ENCODE data around the gene ADAMTS3.

The ADAMTS3 gene

GRCh38 chr4:72394012-72394663 is 174.9 kb downstream of the ADAMTS3 start:
- no peak for DNase-seq

GRCh38 chr4:72391281-72391680 is 177.7 kb downstream of the ADAMTS3 start:
- DNase-seq = no peak

- DNase-seq = no peak
Measured at GRCh38 chr4:72390409-72390808, 178.6 kb downstream of the ADAMTS3 start.

- DNase-seq = no peak
Measured at GRCh38 chr4:72388521-72388920, 180.5 kb downstream of the ADAMTS3 start.

- DNase-seq = no peak
Measured at GRCh38 chr4:72387959-72388358, 181.1 kb downstream of the ADAMTS3 start.

GRCh38 chr4:72383439-72383838 is 185.6 kb downstream of the ADAMTS3 start:
- DNase-seq = no peak

- DNase-seq = no peak
Measured at GRCh38 chr4:72378901-72379300, 190.1 kb downstream of the ADAMTS3 start.

- DNase-seq = no peak
Measured at GRCh38 chr4:72377491-72378194, 191.4 kb downstream of the ADAMTS3 start.

GRCh38 chr4:72376901-72377300 is 192.1 kb downstream of the ADAMTS3 start:
- DNase-seq = no peak

GRCh38 chr4:72375073-72375736 is 193.8 kb downstream of the ADAMTS3 start:
- DNase-seq = no peak

- DNase-seq = no peak
Measured at GRCh38 chr4:72374159-72374558, 194.9 kb downstream of the ADAMTS3 start.

- DNase-seq = no peak
Measured at GRCh38 chr4:72366601-72367000, 202.4 kb downstream of the ADAMTS3 start.

GRCh38 chr4:72365981-72366380 is 203.0 kb downstream of the ADAMTS3 start:
- no peak for DNase-seq

GRCh38 chr4:72365016-72365415 is 204.0 kb downstream of the ADAMTS3 start:
- no peak for DNase-seq

- DNase-seq = no peak
Measured at GRCh38 chr4:72360075-72360474, 208.9 kb downstream of the ADAMTS3 start.

GRCh38 chr4:72358483-72358882 is 210.5 kb downstream of the ADAMTS3 start:
- no peak for DNase-seq

GRCh38 chr4:72357908-72358307 is 211.1 kb downstream of the ADAMTS3 start:
- DNase-seq = no peak

- no peak for DNase-seq
Measured at GRCh38 chr4:72352711-72353110, 216.3 kb downstream of the ADAMTS3 start.

- DNase-seq = no peak
Measured at GRCh38 chr4:72351521-72351920, 217.5 kb downstream of the ADAMTS3 start.

- DNase-seq = no peak
Measured at GRCh38 chr4:72348701-72349100, 220.3 kb downstream of the ADAMTS3 start.

- DNase-seq = no peak
Measured at GRCh38 chr4:72344418-72344817, 224.6 kb downstream of the ADAMTS3 start.

- no peak for DNase-seq
Measured at GRCh38 chr4:72341432-72341820, 227.6 kb downstream of the ADAMTS3 start.

- no peak for DNase-seq
Measured at GRCh38 chr4:72340803-72341431, 228.1 kb downstream of the ADAMTS3 start.

- no peak for DNase-seq
Measured at GRCh38 chr4:72338060-72338459, 231.0 kb downstream of the ADAMTS3 start.
